Mononuclear cell (primary cell): ENCODE measurements around the gene CAPNS2. TPM values are rescaled to one million over a fixed set of nuclear protein-coding genes. Genes with fewer than 3 reads are reported as not detected.
"Not testable (repeated sequence)": the region's sequence is repeated elsewhere in the genome, so short reads cannot be mapped to it uniquely, and the experiment has no call there.

ENCODE experiments used
- H3K27me3 ChIP-seq: 2 replicates; pipeline ENCODE4 v1.6.0; 2011; ENCODE audit warnings: low read length, control low read depth; ENCODE audit not compliant: insufficient read depth
- H3K4me1 ChIP-seq: 2 replicates; pipeline ENCODE4 v1.5.1; 2011; ENCODE audit warnings: mild to moderate bottlenecking, low read length, control low read depth; ENCODE audit not compliant: insufficient read depth
- H3K4me3 ChIP-seq: 2 replicates; pipeline ENCODE4 v1.5.1; 2011; ENCODE audit warnings: mild to moderate bottlenecking, low read length, moderate library complexity
- H3K9me3 ChIP-seq: 2 replicates; pipeline ENCODE4 v1.5.1; 2011; ENCODE audit warnings: low read depth, mild to moderate bottlenecking, control low read depth, low read length
- total RNA-seq: library from RNA; depleted of rRNA; stranded (reverse); fragments of >200 nt; gene quantifications from one replicate; pipeline ENCODE4 v1.2.3, GENCODE V29; 2012

The CAPNS2 gene
- total RNA-seq, 1 donor, result not detected

- H3K27me3 ChIP-seq, result no peaks in the 10 kb centered on the region
- H3K9me3 ChIP-seq, result no peaks in the 10 kb centered on the region
- H3K4me3 ChIP-seq, result no peak overlapping the region
- H3K4me1 ChIP-seq, result no peaks in the 10 kb centered on the region
These were observed 19.1 kb downstream of the CAPNS2 start for GRCh38 chr16:55585631-55586030.

- H3K9me3 ChIP-seq, result no peaks in the 10 kb centered on the region
- no peak overlapping the region for H3K4me3 ChIP-seq
- no peaks in the 10 kb centered on the region for H3K27me3 ChIP-seq
- no peaks in the 10 kb centered on the region for H3K4me1 ChIP-seq
These were observed 22.3 kb downstream of the CAPNS2 start for GRCh38 chr16:55588799-55589198.

GRCh38 chr16:55592306-55592705 is 25.8 kb downstream of the CAPNS2 start:
- no peaks in the 10 kb centered on the region for H3K9me3 ChIP-seq
- H3K4me3 ChIP-seq, result no peak overlapping the region
- H3K4me1 ChIP-seq, result no peaks in the 10 kb centered on the region
- H3K27me3 ChIP-seq, result no peaks in the 10 kb centered on the region

- Histone ChIP-seq H3K9me3 (no peaks in the 10 kb centered on the region), H3K27me3 (no peaks in the 10 kb centered on the region), H3K4me3 (no peak overlapping the region), H3K4me1 (no peaks in the 10 kb centered on the region)
These were observed 31.4 kb downstream of the CAPNS2 start for GRCh38 chr16:55597928-55598327.

- H3K27me3 ChIP-seq, result no peaks in the 10 kb centered on the region
- no peaks in the 10 kb centered on the region for H3K4me1 ChIP-seq
- no peaks in the 10 kb centered on the region for H3K9me3 ChIP-seq
These were observed 39.4 kb downstream of the CAPNS2 start for GRCh38 chr16:55605754-55606336.

GRCh38 chr16:55613613-55614335 is 47.3 kb downstream of the CAPNS2 start:
- Histone ChIP-seq H3K27me3 (peaks cover 3% of the 10 kb centered on the region), H3K9me3 (no peaks in the 10 kb centered on the region), H3K4me3 (no peak overlapping the region), H3K4me1 (no peaks in the 10 kb centered on the region)

More at GRCh38 chr16:55605754-55606336, 39.4 kb downstream of the CAPNS2 start:
- H3K4me3 ChIP-seq, result no peak overlapping the region

GRCh38 chr16:55615071-55615470 is 48.6 kb downstream of the CAPNS2 start:
- peaks cover 3% of the 10 kb centered on the region for H3K27me3 ChIP-seq
- no peak overlapping the region for H3K4me3 ChIP-seq
- no peaks in the 10 kb centered on the region for H3K9me3 ChIP-seq
- H3K4me1 ChIP-seq, result no peaks in the 10 kb centered on the region

GRCh38 chr16:55615670-55616069 is 49.2 kb downstream of the CAPNS2 start:
- H3K9me3 ChIP-seq, H3K4me3 ChIP-seq, H3K4me1 ChIP-seq, H3K27me3 ChIP-seq: not testable (repeated sequence)

Other genes with a start within 250 kb of the CAPNS2 start
- under 0.01 TPM for gene IRX6, start 242.5 kb upstream of the CAPNS2 start, total RNA-seq
- 0.10 TPM for gene MMP2, start 87.5 kb upstream of the CAPNS2 start, total RNA-seq
- 13.0 TPM for gene LPCAT2, start 57.6 kb upstream of the CAPNS2 start, total RNA-seq
- gene SLC6A2, start 89.3 kb downstream of the CAPNS2 start, total RNA-seq, result not detected